Right lobe of liver (tissue), 4 donors: ENCODE results near the gene SNX8.

Source experiments
- POLR2A ChIP-seq: fragments of 450-650 bp; IDR thresholded peaks from one replicate; pipeline ENCODE4 v1.6.1; 2017; ENCODE audit warnings: antibody characterized with exemption, mild to moderate bottlenecking
- TF ChIP-seq, protein P1 (sequence below), 4 donors: fragments of 200-600 bp in 3 of 4; fragments of 450-650 bp in 1 of 4; IDR thresholded peaks; one replicate each; pipeline versions ENCODE4 v1.5.1 to v1.8.0; 2016 to 2022; ENCODE audit warnings: antibody characterized with exemption in 4 of 4, mild to moderate bottlenecking in 2 of 4
- donor health status: DM: no; HTN: no; CAD: no.
- donor health status: DM: no; HTN: no; CAD: no.
- donor health status: DM: no; HTN: yes; CAD: no.

DNA sequence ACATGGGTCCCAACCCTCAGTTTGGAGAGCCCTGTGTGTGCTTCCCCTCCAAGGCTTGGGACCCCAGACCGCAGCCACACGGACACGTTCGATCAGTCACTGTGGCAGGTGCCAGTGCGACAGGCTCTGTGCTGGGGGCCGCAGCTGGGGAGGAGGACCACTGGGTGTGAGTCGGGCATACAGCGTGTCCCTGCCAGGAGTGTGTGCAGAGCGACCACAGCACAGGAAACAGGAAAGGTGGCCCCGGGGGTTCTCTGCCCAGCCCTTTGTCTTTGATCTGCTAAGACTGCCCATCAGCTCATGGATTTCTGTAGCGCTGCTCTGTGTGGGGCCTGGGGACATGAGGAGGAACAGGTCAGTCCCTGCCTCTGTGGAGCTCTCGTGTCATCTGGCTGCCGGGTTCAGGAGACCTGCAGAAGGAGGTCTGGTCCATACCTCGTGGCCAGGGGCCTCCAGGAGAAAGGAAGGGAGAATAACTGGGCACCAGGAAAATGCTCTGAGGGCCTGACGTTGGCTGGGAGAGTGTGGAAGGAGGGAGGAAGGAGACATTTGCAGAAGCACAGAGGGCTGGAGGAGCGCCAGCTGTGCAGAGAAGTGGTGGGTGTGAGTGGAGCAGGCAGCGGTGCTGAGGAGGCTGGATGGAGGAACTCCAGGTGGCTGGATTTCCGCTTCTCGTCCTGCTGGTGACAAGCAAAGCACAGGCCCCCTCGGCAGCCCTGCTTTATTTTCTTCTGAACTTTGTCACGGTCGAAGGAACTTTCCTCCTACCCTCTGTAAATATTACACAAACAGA lies 68.2 kb downstream of the SNX8 start:
- TF ChIP-seq, protein P1, sequence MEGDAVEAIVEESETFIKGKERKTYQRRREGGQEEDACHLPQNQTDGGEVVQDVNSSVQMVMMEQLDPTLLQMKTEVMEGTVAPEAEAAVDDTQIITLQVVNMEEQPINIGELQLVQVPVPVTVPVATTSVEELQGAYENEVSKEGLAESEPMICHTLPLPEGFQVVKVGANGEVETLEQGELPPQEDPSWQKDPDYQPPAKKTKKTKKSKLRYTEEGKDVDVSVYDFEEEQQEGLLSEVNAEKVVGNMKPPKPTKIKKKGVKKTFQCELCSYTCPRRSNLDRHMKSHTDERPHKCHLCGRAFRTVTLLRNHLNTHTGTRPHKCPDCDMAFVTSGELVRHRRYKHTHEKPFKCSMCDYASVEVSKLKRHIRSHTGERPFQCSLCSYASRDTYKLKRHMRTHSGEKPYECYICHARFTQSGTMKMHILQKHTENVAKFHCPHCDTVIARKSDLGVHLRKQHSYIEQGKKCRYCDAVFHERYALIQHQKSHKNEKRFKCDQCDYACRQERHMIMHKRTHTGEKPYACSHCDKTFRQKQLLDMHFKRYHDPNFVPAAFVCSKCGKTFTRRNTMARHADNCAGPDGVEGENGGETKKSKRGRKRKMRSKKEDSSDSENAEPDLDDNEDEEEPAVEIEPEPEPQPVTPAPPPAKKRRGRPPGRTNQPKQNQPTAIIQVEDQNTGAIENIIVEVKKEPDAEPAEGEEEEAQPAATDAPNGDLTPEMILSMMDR (IDR thresholded peaks at IDR 0.05), result no peak
- no peak for TF ChIP-seq POLR2A
